Activated CD4-positive, alpha-beta T cell treated with anti-CD3 and anti-CD28 coated beads, Interleukin-2, amount 10 ng/mL, durations not matched to agents 24 days and 14 days (primary cell): ENCODE measurements around the gene MATCAP1. TPM values are rescaled to one million over a fixed set of nuclear protein-coding genes. Genes with fewer than 3 reads are reported as not detected.

Source experiments
- DNase-seq: peaks from one replicate; pipeline ENCODE4 v3.0.0; 2022
- H3K27ac Mint-ChIP-seq: one replicate; pipeline ENCODE4 v1.8.0; 2022; ENCODE audit warnings: mild to moderate bottlenecking, mixed read lengths
- H3K27me3 Mint-ChIP-seq: one replicate; pipeline ENCODE4 v1.8.0; 2022; ENCODE audit warnings: mixed read lengths
- H3K36me3 Mint-ChIP-seq: one replicate; pipeline ENCODE4 v1.8.0; 2022; ENCODE audit warnings: low read depth, mild to moderate bottlenecking, mixed read lengths
- H3K4me1 Mint-ChIP-seq: one replicate; pipeline ENCODE4 v1.8.0; 2021; ENCODE audit warnings: mixed read lengths
- H3K4me3 Mint-ChIP-seq: one replicate; pipeline ENCODE4 v1.8.0; 2022; ENCODE audit warnings: mild to moderate bottlenecking, moderate library complexity, mixed read lengths
- H3K9me3 Mint-ChIP-seq: one replicate; pipeline ENCODE4 v1.8.0; 2021; ENCODE audit warnings: mixed read lengths
- intact Hi-C: fragments of 100-400 bp; cut with micrococcal nuclease; formaldehyde crosslinking; loops from one replicate; pipeline ENCODE4 v1.15.1; 2023
- total RNA-seq: library from RNA; stranded (reverse); gene quantifications from 2 replicates; pipeline ENCODE4 v1.2.3, GENCODE V29; 2022

Gene MATCAP1
- total RNA-seq, 1 donor from 2014 or later: 51.3 TPM

DNA sequence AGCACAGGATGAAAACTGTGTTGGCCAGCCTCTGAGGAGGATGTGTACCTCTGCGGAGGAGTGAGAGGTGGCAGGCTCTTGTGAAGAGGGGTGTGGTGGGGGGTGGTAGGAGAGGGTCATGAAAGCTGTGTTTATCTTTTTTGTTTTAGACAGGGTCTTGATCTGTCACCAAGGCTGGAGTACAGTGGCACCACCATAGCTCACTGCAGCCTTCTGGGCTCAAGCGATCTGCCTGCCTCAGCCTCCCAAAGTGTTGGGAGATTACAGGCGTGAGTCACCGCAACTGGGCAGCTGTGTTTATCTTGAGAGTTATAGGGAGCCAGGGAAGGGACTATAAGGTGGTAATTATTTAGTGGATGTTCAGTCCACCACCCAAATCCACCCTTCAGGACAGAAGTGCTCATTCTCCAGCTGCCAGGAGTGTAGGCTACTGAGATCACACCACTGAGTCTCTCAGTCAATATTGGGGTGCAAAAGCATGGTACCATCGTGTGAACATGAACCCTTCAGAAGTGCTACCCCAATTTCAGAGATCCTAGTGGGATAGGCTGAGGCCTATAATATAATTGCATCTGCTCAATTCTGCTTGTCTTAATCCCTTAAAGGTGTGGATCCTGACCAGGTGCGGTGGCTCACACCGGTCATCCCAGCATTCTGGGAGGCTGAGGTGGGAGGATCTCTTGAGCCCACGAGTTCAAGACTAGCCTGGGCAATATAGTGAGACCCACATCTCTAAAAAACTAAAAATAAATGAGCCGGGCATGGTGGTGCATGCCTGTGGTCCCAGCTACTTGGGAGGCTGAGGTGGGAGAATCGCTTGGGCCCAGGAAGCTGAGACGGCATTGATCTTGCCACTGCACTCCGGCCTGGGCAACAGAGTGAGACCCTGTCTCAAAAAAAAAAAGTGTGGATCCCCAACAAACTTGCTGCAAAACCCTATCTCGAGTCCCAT lies 7.0 kb upstream of the MATCAP1 start:
- Mint-ChIP-seq H3K4me3 (no peak overlapping the region), H3K36me3 (peaks cover 34% of the 10 kb centered on the region), H3K9me3 (no peaks in the 10 kb centered on the region), H3K27ac (peak overlapping the region; percentile 88), H3K27me3 (peaks cover under 1% of the 10 kb centered on the region), H3K4me1 (peaks cover 25% of the 10 kb centered on the region)
- DNase-seq: no peak
- intact Hi-C loops: no loop called here

DNA sequence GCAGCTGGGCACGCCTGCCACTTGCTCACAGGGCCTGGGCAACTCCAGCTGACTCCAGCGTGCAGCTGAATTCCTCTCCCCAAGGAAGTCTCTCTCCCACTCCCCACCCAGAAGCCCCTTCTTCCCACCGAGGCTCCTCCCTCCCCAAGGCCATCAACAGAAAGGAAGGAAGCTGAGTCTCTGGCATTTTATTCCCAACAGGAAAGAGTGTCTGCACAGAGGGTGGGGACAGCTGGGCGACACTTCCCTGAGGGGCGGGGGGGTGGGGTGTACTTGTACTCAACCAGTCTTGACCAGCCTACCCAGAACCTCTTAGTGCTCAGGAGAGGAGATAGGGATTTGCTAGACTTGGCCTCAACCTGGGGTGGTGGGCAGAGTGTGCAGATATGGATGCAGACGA lies 6.3 kb upstream of the MATCAP1 start, which contains the start of gene EXOC3L1:
Gene EXOC3L1 (minus strand): TSS at position 96 of the 400 bp plus-strand sequence. CDS start 460 bp downstream, outside the sequence.
- H3K27me3 Mint-ChIP-seq: peaks cover 7% of the 10 kb centered on the region
- H3K4me1 Mint-ChIP-seq: peaks cover 32% of the 10 kb centered on the region
- H3K27ac Mint-ChIP-seq: no peak within 1 kb of the TSS
- H3K9me3 Mint-ChIP-seq: no peaks in the 10 kb centered on the region
- DNase-seq: no peak
- peaks cover 27% of the 10 kb centered on the region for H3K36me3 Mint-ChIP-seq
- no peak within 1 kb of the TSS for H3K4me3 Mint-ChIP-seq
- intact Hi-C loops: no loop called here

DNA sequence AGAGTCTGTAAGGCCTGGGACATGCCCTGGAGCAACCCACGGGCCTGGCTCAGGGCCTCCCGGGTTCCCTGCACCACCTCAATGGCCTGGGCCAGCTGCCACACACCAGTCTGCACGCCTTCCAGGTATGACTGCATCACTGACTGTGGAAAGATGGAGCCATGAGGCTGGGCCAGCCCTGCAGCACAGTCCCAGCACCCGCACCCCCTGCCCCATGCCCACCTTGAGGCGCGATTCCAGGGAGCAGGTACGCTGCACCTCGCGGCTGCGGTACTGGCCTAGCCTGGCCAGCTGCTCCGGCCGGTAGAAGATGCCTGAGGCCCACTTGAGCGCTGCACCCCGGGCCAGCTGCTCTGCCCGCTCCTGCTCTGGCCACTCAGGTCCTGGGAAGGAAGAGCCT lies 5.0 kb upstream of the MATCAP1 start:
- Mint-ChIP-seq H3K4me1 (peaks cover 27% of the 10 kb centered on the region), H3K27me3 (peaks cover 8% of the 10 kb centered on the region)
- intact Hi-C loops: no loop called here

DNA sequence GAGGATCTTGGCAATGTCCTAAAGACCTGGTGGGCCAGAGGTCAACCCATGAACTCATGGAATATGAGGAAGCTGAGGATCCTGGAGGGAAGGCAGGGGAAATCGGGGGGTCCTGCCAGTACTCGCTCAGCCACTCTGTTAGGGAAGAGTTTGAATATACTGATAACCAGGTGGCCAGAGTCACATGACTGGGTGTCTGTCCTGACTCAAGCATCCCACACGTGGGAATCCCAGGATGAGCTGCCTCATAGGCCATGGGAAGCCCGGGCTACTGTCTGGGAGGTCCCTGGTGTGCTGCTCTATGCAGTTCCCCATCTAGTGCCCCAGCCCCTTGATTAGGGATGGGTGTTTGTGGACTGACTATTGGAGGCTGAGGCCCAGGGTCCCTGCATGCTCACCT lies 4.6 kb upstream of the MATCAP1 start:
- intact Hi-C loops: no loop called here
- H3K4me3 Mint-ChIP-seq: no peak overlapping the region
- H3K36me3 Mint-ChIP-seq: peaks cover 12% of the 10 kb centered on the region
- H3K27ac Mint-ChIP-seq: no peak overlapping the region
- DNase-seq: no peak
- H3K27me3 Mint-ChIP-seq: peaks cover 8% of the 10 kb centered on the region
- H3K9me3 Mint-ChIP-seq: no peaks in the 10 kb centered on the region
- H3K4me1 Mint-ChIP-seq: peaks cover 22% of the 10 kb centered on the region

More for the DNA sequence above, 5.0 kb upstream of the MATCAP1 start:
- H3K9me3 Mint-ChIP-seq: no peaks in the 10 kb centered on the region
- no peak overlapping the region for H3K27ac Mint-ChIP-seq
- no peak overlapping the region for H3K4me3 Mint-ChIP-seq
- peaks cover 17% of the 10 kb centered on the region for H3K36me3 Mint-ChIP-seq
- DNase-seq: no peak

DNA sequence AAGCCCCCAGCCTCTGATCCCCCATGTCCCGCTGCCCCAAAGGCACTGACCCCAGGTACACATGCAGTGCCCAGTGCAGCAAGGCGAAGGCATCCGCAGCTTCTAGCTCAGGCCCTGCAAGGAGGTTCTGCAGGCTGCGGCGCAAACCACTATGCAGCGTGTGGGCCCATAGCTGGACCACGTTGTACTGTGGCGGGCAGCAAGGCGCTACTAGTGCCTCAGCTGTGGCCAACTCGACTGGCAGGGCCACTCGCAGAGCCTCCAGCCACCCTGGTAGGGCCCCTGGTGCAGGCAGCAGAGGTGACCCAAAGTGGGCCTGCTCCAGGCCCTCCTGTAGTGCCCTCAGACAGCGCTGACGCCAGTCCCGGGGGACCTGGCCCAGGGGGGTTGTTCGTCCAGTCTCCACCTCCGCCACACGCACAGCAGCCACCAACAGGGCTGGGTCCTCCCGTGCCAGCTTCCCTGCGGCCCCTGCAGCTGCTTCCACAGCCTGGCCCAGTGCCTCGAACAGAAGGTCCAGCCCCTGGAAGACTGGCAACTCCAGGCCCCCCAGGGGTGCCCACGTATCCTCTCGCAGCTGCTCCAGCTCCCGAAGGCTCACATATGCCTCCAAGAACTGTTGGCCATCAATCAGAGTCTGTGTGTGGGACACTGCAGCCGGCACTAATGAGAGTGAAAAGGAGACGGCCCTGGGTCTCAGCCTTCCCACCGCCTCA lies 3.6 kb upstream of the MATCAP1 start:
- intact Hi-C loops: no loop called here
- H3K36me3 Mint-ChIP-seq: peaks cover 4% of the 10 kb centered on the region
- no peak for DNase-seq

DNA sequence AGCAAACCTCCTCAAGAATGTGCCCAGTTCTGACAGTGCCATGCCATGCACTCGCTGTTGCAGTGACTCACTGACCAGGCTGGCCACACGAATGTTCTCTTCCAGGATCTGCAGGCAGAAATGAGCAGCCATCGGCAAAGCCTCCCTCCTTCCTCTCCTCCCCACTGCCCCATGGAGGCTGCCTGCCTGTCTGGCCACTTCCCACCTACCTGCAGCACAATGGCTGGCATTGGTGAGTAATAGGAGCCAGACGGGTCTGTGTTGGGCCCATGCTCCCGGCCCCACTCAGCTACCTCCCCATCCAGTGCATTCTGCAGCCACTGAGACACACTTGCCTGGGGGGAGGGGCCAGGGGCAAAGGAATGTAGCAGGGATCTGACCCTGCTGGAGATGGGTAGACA lies 2.8 kb upstream of the MATCAP1 start:
- Mint-ChIP-seq H3K9me3 (no peaks in the 10 kb centered on the region), H3K4me1 (peaks cover 12% of the 10 kb centered on the region), H3K4me3 (no peak overlapping the region), H3K36me3 (peaks cover 2% of the 10 kb centered on the region), H3K27ac (no peak overlapping the region), H3K27me3 (peaks cover 8% of the 10 kb centered on the region)
- intact Hi-C loops: no loop called here
- no peak for DNase-seq

More for the DNA sequence above, 3.6 kb upstream of the MATCAP1 start:
- H3K27me3 Mint-ChIP-seq: peaks cover 8% of the 10 kb centered on the region
- peaks cover 16% of the 10 kb centered on the region for H3K4me1 Mint-ChIP-seq
- no peaks in the 10 kb centered on the region for H3K9me3 Mint-ChIP-seq
- no peak overlapping the region for H3K27ac Mint-ChIP-seq
- no peak overlapping the region for H3K4me3 Mint-ChIP-seq

DNA sequence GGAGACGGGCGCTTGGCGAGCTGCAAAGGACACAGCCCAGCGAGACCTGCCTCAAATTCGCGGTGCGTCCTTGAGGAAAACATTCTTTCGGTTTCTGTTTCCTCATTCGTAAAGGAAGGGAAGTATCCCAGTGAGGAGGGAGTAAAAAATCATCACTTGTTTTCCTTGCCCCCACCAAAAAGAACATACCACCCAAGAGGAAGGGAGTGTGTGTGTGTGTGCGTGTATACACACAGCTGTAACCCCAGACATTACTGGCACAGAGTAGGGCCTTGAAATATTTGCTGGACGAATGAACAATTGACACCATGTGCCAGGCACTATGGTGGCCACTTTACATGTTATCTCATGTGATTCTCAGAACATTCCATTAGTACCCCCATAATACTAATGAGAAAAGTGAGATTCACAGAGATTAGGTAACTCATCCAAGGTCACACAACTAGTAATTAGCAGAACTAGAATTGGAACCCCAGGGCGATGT lies 1.9 kb upstream of the MATCAP1 start:
- Mint-ChIP-seq H3K27me3 (peaks cover 8% of the 10 kb centered on the region), H3K27ac (peak overlapping the region; percentile 75), H3K9me3 (no peaks in the 10 kb centered on the region), H3K4me1 (peaks cover 8% of the 10 kb centered on the region), H3K36me3 (no peaks in the 10 kb centered on the region), H3K4me3 (no peak overlapping the region)
- no peak for DNase-seq
- intact Hi-C loops: loop anchor here (1.0 kb wide), 3 partner anchors 167 to 231 kb away; no protein-coding TSS in a partner anchor

DNA sequence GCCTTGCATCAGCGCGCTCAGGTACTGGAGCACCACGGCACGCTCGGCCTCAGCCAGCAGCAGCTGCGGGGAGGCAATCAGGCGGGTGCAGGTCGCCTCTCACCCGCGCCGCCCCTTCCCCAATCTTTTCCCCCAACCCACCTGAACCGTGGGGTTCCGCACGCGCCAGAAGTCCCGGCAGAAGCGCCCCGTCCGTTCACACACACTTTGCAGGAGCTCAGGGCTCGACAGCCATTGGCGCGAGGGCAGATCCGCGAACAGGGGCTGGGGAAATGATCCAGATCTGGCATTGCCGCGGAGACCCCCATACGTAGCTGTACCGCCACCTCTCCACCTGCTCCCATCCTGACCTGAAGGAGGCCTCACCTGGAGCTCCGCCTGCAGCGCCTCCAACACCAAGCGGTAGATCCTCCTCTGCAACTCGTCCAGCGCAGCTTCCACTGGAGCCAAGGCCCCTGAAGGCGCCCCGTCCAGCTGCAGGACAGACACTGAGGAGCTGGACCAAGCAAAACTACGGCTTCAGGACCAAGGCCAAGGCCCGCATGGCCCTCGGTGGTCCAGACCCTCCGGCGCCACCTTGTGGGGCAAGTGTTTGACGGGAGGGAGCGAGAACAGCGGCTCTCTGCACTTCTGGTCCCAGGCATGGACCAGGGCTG lies 1.4 kb upstream of the MATCAP1 start:
- Mint-ChIP-seq H3K27me3 (peaks cover 8% of the 10 kb centered on the region), H3K27ac (peak overlapping the region; percentile 75), H3K9me3 (no peaks in the 10 kb centered on the region), H3K4me1 (peaks cover 8% of the 10 kb centered on the region), H3K4me3 (no peak overlapping the region), H3K36me3 (no peaks in the 10 kb centered on the region)
- intact Hi-C loops: loop anchor here (1.0 kb wide), 3 partner anchors 167 to 231 kb away; no protein-coding TSS in a partner anchor
- peak; percentile 96 for DNase-seq

DNA sequence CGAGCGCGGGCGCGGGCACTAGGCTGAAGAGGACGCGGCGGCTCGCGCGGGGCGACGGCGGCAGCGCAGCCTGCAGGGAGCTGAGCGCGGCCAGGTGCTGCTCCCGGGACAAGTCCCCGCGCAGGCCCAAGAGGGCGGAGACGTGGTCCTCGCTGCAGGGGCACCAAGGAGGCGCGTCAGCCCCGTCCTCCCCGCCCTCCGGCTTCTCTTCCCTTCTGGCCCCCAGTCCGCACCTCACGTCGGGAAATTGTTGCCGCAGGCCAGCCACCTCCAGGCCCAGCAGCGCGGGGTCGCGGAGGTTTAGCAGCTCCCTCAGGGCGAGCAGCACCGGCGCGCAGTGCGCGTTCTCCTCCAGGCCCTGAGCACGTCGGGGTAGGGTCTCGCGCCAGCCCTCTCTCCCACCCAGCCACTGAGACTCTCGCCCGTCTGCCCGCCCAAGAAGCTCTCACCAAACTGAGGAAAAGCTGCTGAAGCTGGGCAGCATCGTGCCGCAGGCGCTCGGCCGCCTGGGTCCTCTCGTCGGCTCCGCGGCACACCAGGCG lies 761 bp upstream of the MATCAP1 start:
- H3K36me3 Mint-ChIP-seq: peaks cover 2% of the 10 kb centered on the region
- peaks cover 12% of the 10 kb centered on the region for H3K4me1 Mint-ChIP-seq
- DNase-seq: no peak
- H3K4me3 Mint-ChIP-seq: no peak overlapping the region
- H3K9me3 Mint-ChIP-seq: no peaks in the 10 kb centered on the region
- intact Hi-C loops: no loop called here
- peak overlapping the region; percentile 45 for H3K27ac Mint-ChIP-seq
- H3K27me3 Mint-ChIP-seq: peaks cover 8% of the 10 kb centered on the region

DNA sequence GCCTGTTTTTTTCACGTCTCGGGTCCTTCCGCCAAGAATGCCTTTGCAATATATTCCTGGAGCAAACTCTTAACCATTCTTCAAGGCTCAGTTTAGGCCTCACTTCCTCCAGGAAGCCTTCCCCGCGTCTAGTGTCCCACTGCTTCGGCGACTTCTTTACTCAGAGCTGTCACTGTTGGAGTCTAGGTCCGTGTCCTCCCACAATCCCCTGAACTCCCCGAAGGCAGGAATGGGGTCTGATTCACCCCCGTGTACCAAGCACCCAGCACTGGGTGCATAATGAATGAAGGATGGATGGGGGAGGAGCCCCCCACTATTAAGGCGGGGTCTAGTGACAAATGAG lies 508 bp downstream of the MATCAP1 start:
- Mint-ChIP-seq H3K27ac (no peak overlapping the region), H3K9me3 (no peaks in the 10 kb centered on the region), H3K27me3 (peaks cover 8% of the 10 kb centered on the region), H3K4me1 (peaks cover 22% of the 10 kb centered on the region), H3K4me3 (no peak overlapping the region), H3K36me3 (peaks cover 3% of the 10 kb centered on the region)
- DNase-seq: no peak
- intact Hi-C loops: loop anchor here (1.0 to 2.0 kb wide), 5 partner anchors 9 to 64 kb away; partner anchors contain the start of genes E2F4, FHOD1 and NOL3

DNA sequence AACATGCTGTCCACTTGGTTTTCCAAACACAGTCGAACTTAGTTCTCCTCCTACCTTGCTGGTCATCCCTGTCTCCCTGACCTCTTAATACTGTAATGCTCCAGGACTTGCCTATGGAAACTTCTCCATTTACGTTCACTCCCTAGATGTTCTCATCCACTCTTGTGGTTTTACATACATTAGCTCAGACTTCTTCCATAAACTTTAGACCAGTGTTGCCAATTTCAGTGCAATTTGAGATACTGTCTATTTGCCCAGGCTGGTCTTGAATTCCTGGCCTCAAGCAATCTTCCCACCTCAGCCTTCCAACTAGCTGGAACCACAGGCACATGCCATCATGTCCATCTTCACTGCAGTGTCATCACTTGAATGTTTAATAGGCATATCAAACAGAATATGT lies 1.5 kb downstream of the MATCAP1 start:
- Mint-ChIP-seq H3K9me3 (no peaks in the 10 kb centered on the region), H3K4me3 (no peak overlapping the region), H3K27ac (no peak overlapping the region), H3K36me3 (peaks cover 6% of the 10 kb centered on the region), H3K4me1 (peaks cover 30% of the 10 kb centered on the region), H3K27me3 (peaks cover 8% of the 10 kb centered on the region)
- intact Hi-C loops: loop anchor here (2.0 kb wide), 1 partner anchor 65 kb away; the partner anchor contains the start of gene FHOD1
- DNase-seq: no peak

DNA sequence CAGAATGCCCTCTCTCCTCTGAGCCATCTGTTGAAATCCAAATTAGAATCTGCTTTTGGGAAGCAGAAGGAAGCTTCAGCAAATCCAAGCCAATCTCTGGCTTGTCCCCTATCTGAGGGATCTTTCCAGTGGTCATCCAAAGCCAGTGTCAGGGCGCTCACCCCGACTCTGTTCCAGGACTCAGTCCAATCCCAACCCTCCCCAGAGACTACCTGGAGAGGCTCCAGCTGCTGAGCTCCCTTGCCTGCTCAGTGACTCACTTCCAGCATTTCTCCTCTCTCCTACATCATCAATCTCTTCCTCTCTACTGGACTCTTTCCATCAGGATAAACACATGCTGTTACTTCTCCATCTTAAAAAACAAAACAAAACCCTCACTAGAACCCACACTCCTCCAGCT lies 2.4 kb downstream of the MATCAP1 start:
- Mint-ChIP-seq H3K27ac (no peak overlapping the region), H3K36me3 (peaks cover 11% of the 10 kb centered on the region), H3K4me3 (no peak overlapping the region), H3K4me1 (peaks cover 34% of the 10 kb centered on the region), H3K9me3 (no peaks in the 10 kb centered on the region), H3K27me3 (peaks cover 8% of the 10 kb centered on the region)
- intact Hi-C loops: no loop called here
- no peak for DNase-seq

DNA sequence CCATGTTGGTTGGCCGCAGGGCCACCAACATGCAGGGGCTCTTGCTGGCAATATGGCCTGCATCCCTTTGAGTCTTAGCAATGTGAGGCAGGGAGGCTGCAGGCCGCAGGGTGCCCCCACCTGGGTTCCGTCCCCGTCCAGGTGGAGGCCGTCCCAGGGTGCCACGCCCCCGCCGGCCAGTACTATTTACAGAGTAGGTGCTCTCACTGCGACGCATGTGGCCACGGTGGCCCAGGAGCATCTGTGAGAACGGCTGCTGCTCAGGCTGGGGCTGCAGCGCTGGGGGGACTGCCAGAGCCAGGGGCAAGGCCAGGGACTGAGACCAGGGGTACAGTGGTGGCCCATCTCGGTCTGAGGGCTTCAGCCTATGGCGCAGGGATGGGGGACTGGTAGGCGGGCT lies 3.6 kb downstream of the MATCAP1 start:
- Mint-ChIP-seq H3K9me3 (no peaks in the 10 kb centered on the region), H3K4me3 (no peak overlapping the region), H3K27me3 (peaks cover 2% of the 10 kb centered on the region), H3K36me3 (peaks cover 18% of the 10 kb centered on the region), H3K27ac (no peak overlapping the region), H3K4me1 (peaks cover 35% of the 10 kb centered on the region)
- DNase-seq: no peak
- intact Hi-C loops: no loop called here
